Mesothelial cell of epicardium (in vitro differentiated cells): ENCODE measurements around the gene ARF1. TPM values are rescaled to one million over a fixed set of nuclear protein-coding genes. Genes with fewer than 3 reads are reported as not detected.

Experiments
- DNase-seq, 2 experiments: peaks; one replicate each; pipeline ENCODE4 v3.0.0; 2021; ENCODE audit warnings: low spot score in 2 of 2; ENCODE audit not compliant: unreplicated experiment in 2 of 2
- H3K27ac Mint-ChIP-seq: 2 replicates; pipeline ENCODE4 v1.8.0; 2021; ENCODE audit warnings: mixed read lengths
- H3K27me3 Mint-ChIP-seq: 2 replicates; pipeline ENCODE4 v1.8.0; 2021; ENCODE audit warnings: low read depth, mixed read lengths
- H3K36me3 Mint-ChIP-seq: 2 replicates; pipeline ENCODE4 v1.8.0; 2021; ENCODE audit warnings: mixed read lengths
- H3K4me1 Mint-ChIP-seq: 2 replicates; pipeline ENCODE4 v1.8.0; 2021; ENCODE audit warnings: mixed read lengths
- H3K4me3 Mint-ChIP-seq: 2 replicates; pipeline ENCODE4 v1.8.0; 2021; ENCODE audit warnings: mild to moderate bottlenecking, moderate library complexity, mixed read lengths
- H3K9me3 Mint-ChIP-seq: 2 replicates; pipeline ENCODE4 v1.8.0; 2021; ENCODE audit warnings: mixed read lengths
- CTCF ChIP-seq: fragments of 200-600 bp; sonication (generic); IDR thresholded peaks from one replicate; pipeline ENCODE4 v1.5.0; 2021; ENCODE audit warnings: antibody characterized with exemption; ENCODE audit not compliant: unreplicated experiment
- total RNA-seq: library from RNA; stranded (reverse); gene quantifications from 3 replicates; pipeline ENCODE4 v1.2.1, GENCODE V29; 2021

The ARF1 gene
- total RNA-seq, 1 donor from 2014 or later: 262 TPM

GRCh38 chr1:228073857-228074545 lies 8.5 kb upstream of the ARF1 start:
- no peaks in the 10 kb centered on the region for H3K9me3 Mint-ChIP-seq
- no peak overlapping the region for H3K27ac Mint-ChIP-seq
- no peak for TF ChIP-seq CTCF
- no peak overlapping the region for H3K4me3 Mint-ChIP-seq
- peaks cover 26% of the 10 kb centered on the region for H3K27me3 Mint-ChIP-seq
- no peak for DNase-seq
- no peaks in the 10 kb centered on the region for H3K36me3 Mint-ChIP-seq
- H3K4me1 Mint-ChIP-seq: peaks cover 4% of the 10 kb centered on the region

DNA sequence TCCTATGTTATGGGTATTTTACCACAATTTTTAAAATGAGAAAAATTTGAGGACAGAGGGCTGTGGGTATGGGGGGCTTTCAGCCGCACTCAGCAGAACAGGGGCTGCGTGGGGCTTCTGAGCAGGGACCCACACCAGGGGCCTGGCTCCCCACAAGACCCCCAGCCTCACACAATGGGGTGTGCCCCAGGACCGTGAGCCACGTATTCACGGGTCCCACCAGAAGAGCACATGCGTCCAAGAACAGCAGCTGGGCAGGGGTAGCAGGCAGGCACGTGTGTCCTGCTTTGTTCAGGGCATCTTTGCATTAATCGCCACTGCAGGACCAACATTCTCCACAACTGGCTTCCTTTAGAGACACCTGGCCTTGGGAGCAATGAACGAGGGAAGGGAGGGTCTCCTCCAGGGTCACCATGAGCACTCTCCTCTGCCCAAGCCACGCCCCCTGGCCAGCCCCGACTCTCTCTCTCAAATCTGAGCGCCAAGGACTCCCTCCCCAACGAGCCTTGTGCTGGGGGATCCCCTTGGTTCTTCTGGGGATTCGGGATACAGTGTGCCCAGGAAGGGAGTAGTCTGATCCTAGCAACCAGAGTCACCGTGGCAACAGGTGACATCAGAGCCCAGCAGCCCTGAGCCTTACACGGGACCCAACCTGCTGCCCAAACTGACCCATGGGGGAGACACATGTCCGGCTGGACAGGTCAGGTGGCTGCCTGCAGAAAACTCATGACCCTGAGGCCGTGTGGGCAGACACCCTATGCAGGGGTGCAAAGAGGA lies 7.4 kb upstream of the ARF1 start:
- DNase-seq: no peak
- H3K4me3 Mint-ChIP-seq: no peak overlapping the region
- H3K9me3 Mint-ChIP-seq: no peaks in the 10 kb centered on the region
- H3K36me3 Mint-ChIP-seq: no peaks in the 10 kb centered on the region
- no peak for TF ChIP-seq CTCF
- H3K4me1 Mint-ChIP-seq: peaks cover 4% of the 10 kb centered on the region
- no peak overlapping the region for H3K27ac Mint-ChIP-seq
- H3K27me3 Mint-ChIP-seq: peaks cover 20% of the 10 kb centered on the region

DNA sequence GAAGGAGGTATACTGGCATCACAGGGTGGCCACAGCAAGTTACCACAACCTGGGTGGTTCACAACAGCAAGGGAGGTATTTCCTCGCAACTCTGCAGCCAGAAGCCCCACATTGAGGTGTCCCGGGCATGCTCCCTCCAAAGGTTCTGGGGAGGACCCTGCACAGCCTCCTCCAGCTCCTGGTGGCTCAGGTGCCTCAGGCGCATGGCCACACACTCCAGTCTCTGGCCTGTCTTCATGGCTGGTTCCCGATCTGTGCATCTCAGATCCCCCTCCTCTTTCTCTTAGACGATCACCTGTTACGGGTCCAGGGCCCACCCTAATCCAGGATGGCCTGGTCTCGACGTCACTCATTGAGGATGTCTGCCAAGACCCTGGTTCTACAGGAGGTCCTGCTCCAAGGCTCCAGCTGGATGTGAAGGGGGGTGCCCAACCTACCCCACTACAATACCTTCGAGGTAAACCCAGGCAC lies 6.7 kb upstream of the ARF1 start:
- Mint-ChIP-seq H3K27me3 (peaks cover 15% of the 10 kb centered on the region), H3K4me3 (no peak overlapping the region)

DNA sequence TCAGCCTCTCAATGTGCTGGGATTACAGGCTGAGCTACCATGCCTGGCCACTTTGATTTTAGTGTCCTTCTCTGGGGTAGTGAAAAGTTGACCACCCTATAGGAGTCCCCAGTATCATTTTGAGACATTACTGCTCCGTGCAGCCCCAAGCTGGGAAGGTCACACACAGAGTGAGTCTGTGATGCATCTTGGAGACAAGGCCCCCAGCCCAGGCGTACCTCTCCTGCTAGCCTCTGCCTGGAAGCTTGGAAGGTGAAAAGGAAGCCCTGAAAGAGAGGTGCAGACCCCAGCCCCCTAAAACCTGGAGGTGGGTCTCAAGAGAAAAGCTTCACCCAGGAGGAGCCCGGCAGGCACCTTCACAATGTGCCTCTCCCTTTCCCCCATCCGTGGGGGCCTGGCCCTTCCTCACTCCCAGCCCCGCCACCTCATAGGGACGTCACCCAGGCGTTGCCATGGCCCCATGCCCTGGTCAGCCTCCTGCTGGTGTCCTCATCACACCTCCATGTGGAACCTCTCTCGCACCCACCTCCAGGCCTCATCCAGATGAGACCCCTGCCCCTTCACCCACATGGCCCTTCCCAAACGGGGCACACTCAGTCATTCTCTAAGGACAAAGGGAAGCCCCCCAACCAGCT lies 5.6 kb upstream of the ARF1 start:
- Mint-ChIP-seq H3K27me3 (peaks cover 9% of the 10 kb centered on the region), H3K4me3 (no peak overlapping the region), H3K4me1 (peaks cover 10% of the 10 kb centered on the region), H3K27ac (no peak overlapping the region), H3K9me3 (no peaks in the 10 kb centered on the region), H3K36me3 (no peaks in the 10 kb centered on the region)
- DNase-seq: no peak
- TF ChIP-seq CTCF: no peak

More for the DNA sequence above, 6.7 kb upstream of the ARF1 start:
- H3K9me3 Mint-ChIP-seq: no peaks in the 10 kb centered on the region
- no peak overlapping the region for H3K27ac Mint-ChIP-seq
- H3K4me1 Mint-ChIP-seq: peaks cover 4% of the 10 kb centered on the region
- H3K36me3 Mint-ChIP-seq: no peaks in the 10 kb centered on the region
- DNase-seq: no peak
- TF ChIP-seq CTCF: no peak

GRCh38 chr1:228077565-228078330 lies 4.8 kb upstream of the ARF1 start:
- H3K27ac Mint-ChIP-seq: no peak overlapping the region
- H3K9me3 Mint-ChIP-seq: no peaks in the 10 kb centered on the region
- H3K4me3 Mint-ChIP-seq: no peak overlapping the region
- no peaks in the 10 kb centered on the region for H3K36me3 Mint-ChIP-seq
- DNase-seq: no peak
- peaks cover 5% of the 10 kb centered on the region for H3K27me3 Mint-ChIP-seq
- TF ChIP-seq CTCF: no peak
- peaks cover 10% of the 10 kb centered on the region for H3K4me1 Mint-ChIP-seq
